Astrocyte of the cerebellum (primary cell): Measurements from ENCODE around the gene RNASE8.

Experiments
- DNase-seq: peaks from one replicate; pipeline ENCODE4 v3.0.0-alpha.2; 2011; ENCODE audit warnings: low read depth
- H3K4me3 ChIP-seq: 2 replicates; pipeline ENCODE4 v1.5.1; 2011; ENCODE audit warnings: mild to moderate bottlenecking, low read depth, low read length, moderate library complexity
- in situ Hi-C: cut with HindIII; loops from 2 replicates; pipeline ENCODE4 v1.10.0; 2017; ENCODE audit warnings: low sequenced_read_pairs
- TF ChIP-seq, protein P1 (sequence below): IDR thresholded peaks from 2 replicates; pipeline ENCODE4 v1.5.1; 2012; ENCODE audit warnings: low read length, low read depth, moderate library complexity, mild to moderate bottlenecking; ENCODE audit errors: missing control alignments

RNASE8 gene

DNA sequence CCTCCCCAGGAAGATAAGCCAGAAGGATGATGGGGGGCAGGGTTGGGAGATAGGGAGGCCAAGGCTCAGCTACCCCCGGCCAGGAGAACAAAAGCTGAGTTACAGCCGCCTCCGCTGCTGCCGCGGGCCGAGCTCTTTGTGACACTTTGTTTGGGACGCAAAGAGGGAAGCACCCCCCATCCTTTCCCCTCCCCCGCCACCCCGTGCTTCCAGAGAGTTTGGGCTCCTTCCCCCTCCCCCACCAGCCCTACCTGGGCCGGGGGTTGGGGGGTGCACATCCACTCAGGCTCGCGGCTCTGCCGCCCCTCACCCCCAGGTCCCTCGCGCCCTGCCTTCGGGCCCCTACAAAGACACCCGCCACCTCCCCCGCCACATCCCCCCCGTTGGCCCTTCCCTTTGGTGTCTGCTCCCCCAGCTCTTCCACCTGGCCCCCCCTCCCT lies 40.0 kb downstream of the RNASE8 start:
- peak overlapping the region; percentile 15 for H3K4me3 ChIP-seq
- in situ Hi-C loops = no loop called here
- DNase-seq = no peak
- TF ChIP-seq, protein P1, sequence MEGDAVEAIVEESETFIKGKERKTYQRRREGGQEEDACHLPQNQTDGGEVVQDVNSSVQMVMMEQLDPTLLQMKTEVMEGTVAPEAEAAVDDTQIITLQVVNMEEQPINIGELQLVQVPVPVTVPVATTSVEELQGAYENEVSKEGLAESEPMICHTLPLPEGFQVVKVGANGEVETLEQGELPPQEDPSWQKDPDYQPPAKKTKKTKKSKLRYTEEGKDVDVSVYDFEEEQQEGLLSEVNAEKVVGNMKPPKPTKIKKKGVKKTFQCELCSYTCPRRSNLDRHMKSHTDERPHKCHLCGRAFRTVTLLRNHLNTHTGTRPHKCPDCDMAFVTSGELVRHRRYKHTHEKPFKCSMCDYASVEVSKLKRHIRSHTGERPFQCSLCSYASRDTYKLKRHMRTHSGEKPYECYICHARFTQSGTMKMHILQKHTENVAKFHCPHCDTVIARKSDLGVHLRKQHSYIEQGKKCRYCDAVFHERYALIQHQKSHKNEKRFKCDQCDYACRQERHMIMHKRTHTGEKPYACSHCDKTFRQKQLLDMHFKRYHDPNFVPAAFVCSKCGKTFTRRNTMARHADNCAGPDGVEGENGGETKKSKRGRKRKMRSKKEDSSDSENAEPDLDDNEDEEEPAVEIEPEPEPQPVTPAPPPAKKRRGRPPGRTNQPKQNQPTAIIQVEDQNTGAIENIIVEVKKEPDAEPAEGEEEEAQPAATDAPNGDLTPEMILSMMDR = no peak

DNA sequence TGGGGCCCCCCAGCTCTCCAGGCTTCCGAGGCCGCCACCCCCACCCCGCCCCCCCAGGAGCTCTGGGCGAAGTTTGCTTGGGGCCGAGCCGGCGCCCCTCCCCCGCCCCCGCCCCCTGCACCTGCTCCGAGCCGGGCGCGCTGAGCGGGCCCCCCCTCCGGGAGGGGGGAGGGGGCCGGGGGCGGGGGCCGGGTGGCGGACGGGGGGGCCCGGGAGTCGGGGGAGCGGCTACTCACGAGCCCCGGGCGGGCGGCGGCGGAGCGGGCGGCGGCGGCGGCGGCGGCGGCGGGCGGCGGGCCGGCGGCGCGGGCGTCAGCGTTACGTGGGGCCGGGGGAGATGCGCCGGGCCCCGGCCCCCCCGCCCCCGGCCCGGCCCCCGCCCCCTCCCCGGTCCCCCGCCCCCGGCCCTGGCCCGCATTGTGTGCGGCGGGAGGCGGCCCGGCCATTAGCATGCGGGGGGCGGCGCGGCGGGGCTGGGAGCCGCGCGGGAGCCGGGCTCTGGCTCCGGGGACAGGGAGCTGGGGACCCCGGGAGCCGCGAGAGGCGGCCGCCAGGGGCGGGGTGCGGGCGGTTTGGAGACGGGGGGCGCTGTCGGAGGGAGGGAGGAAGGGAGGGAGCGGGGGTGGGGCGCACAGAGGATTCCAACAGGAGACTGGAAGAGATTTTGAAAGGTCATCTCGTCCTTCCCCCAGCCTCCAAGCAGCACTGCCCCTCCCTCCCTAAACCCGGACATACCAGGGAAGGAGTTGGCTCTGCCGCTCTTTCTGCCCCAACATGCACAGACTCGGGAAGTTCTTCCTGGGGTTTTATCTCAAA lies 40.7 kb downstream of the RNASE8 start, which contains the start of gene ZNF219:
TSS of gene ZNF219 (minus strand) at position 580 of the 816 bp plus-strand sequence. CDS start 5,064 bp downstream, outside the sequence.
- in situ Hi-C loops = no loop called here

DNA sequence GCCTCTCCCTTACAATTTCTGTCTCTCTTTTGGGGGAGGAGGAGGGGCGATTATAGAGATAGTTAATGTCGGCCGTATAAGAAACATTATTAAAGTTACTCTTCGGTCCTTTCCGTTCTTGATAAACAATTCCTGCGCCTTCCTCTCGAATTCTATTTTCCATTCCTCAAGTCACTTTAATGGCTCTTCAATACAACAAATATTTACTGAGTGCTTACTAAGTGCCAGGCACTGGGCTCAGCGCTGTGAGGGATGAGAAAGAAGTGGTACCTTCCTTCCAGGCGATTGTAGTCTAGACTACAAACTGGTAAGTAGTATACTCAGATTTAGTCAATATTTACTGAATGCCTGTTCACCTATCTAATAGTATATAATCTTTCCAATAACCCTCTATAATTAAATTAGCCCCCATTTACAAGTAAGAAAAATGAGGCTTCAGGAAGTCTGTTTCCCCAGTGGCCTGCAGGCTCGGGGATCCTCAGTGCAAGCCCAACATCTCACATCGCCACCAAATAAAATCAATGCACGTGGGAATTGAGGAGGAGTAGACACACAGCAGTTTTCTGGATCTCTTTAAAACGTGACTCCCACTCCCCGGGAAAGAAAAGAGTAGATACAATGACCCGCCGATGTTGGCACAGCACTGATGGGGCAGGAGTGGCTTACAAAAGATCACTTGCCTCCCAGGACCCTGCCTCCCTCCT lies 41.4 kb downstream of the RNASE8 start:
- TF ChIP-seq, protein P1 = no peak
- DNase-seq = no peak
- peak overlapping the region; percentile 59 for H3K4me3 ChIP-seq
- in situ Hi-C loops = no loop called here

More for the DNA sequence above, 40.7 kb downstream of the RNASE8 start, which contains the start of gene ZNF219:
- TF ChIP-seq, protein P1 = no peak
- DNase-seq = no peak
- peak within 1 kb of the TSS; percentile 59 for H3K4me3 ChIP-seq

DNA sequence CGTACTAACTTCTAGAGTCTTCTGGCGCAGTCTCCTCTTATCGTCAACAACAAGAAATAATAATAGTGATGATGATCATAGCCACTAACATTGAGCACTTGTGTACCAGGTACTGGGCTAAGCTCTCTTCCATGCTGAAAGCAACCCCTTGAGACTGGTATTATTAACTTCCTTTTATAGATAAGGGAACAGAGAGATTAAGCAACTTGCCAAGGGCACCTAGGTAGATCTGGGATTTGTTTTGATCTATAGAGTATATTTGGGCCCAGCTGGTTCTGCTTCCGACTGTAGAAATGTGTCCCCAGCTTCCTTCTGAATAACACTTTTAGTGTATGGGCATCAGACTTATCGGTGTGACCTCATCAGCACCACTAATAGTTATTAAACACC lies 42.0 kb downstream of the RNASE8 start:
- TF ChIP-seq, protein P1 = no peak
- H3K4me3 ChIP-seq = no peak overlapping the region
- DNase-seq = no peak
- in situ Hi-C loops = no loop called here

DNA sequence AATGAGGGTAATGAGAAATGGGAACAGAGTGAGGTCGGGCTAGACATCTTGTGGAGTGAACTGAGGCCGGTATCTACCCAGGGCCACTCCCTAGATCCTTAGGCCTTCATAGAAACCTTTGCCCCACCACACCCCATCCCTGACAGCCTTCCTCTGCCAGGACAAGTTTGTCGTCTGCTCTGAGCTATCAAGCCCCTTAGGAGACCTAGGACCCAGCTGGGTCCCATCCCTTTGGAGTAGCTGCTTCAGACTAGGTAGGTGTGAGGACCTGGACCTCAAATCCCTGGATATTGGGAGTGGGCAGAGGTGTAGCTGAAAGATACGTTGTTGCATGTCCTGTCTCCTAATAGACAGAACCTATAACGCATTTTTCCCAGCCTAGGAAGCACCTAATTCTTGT lies 43.3 kb downstream of the RNASE8 start, which contains the start of gene TMEM253:
TSS of gene TMEM253 (plus strand) at position 136 of the 400 bp plus-strand sequence. CDS start 278 bp downstream, outside the sequence.
- TF ChIP-seq, protein P1 = no peak
- no peak within 1 kb of the TSS for H3K4me3 ChIP-seq
- no peak for DNase-seq
- in situ Hi-C loops = no loop called here

DNA sequence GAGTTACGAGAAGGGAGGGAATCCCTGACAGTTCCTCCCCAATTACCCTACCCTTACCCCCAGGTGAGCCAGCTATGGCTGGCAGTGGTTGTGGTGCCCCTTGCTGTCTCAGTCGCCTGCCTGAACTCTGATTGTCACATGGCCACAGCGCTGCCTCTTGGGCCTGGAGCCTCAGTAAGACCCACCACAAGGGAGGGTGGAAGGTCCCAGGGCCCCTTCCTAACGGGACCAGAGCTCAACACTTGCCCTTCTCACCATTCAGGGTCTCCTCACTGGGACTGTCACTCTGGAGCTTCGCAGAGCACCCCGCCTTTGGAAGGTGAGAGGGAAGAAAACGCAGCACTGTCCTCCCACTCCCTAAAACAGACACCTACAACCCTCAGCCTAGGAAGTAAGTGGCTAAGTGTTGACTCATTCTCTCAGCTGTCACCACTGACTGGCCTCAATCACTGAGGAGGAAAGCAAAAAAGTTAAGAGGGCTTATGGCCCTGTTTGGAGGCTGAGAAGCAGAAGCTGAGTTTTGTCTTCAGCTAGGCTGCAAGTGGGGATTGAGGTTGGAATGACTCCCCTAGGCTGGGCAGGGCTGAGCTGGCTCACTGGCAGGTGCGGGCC lies 44.3 kb downstream of the RNASE8 start:
- no peak for DNase-seq
- H3K4me3 ChIP-seq = no peak overlapping the region
- in situ Hi-C loops = no loop called here
- TF ChIP-seq, protein P1 = no peak
